NOMO-1 treated with DMSO at 0.1 percent for 48 hours (cell line): ENCODE measurements around the gene ECT2.
"Not testable (repeated sequence)": the region's sequence is repeated elsewhere in the genome, so short reads cannot be mapped to it uniquely, and the experiment has no call there.

Experiments
- DNase-seq: peaks from one replicate; lab custom pipeline; 2025; ENCODE audit not compliant: unreplicated experiment; lab: John Stamatoyannopoulos, UW

Gene ECT2

GRCh38 chr3:172808969-172809546, 58.5 kb downstream of the ECT2 start:
- DNase-seq: peak; percentile 14

- no peak for DNase-seq
These were observed 60.6 kb downstream of the ECT2 start for GRCh38 chr3:172811099-172811498.

- DNase-seq: no peak
These were observed 62.9 kb downstream of the ECT2 start for GRCh38 chr3:172813462-172813861.

GRCh38 chr3:172814738-172815137, 64.2 kb downstream of the ECT2 start:
- DNase-seq: no peak

GRCh38 chr3:172815857-172816256, 65.3 kb downstream of the ECT2 start:
- no peak for DNase-seq

- no peak for DNase-seq
These were observed 65.8 kb downstream of the ECT2 start for GRCh38 chr3:172816281-172816680.

- no peak for DNase-seq
These were observed 66.4 kb downstream of the ECT2 start for GRCh38 chr3:172816968-172817367.

- no peak for DNase-seq
These were observed 70.0 kb downstream of the ECT2 start for GRCh38 chr3:172820492-172820891.

- DNase-seq: no peak
These were observed 73.7 kb downstream of the ECT2 start for GRCh38 chr3:172824229-172824628.

- not testable (repeated sequence) for DNase-seq
These were observed 76.7 kb downstream of the ECT2 start for GRCh38 chr3:172827231-172827630.

- DNase-seq: no peak
These were observed 82.5 kb downstream of the ECT2 start for GRCh38 chr3:172832983-172833382.

GRCh38 chr3:172836390-172836997, 86.0 kb downstream of the ECT2 start:
- DNase-seq: peak; percentile 46

GRCh38 chr3:172839679-172840078, 89.2 kb downstream of the ECT2 start:
- no peak for DNase-seq

- no peak for DNase-seq
These were observed 89.9 kb downstream of the ECT2 start for GRCh38 chr3:172840463-172840862.

GRCh38 chr3:172840913-172841312, 90.4 kb downstream of the ECT2 start:
- no peak for DNase-seq

GRCh38 chr3:172844428-172844827, 93.9 kb downstream of the ECT2 start:
- DNase-seq: no peak

- peak; percentile 79 for DNase-seq
These were observed 95.6 kb downstream of the ECT2 start for GRCh38 chr3:172846103-172846561.

GRCh38 chr3:172846706-172847105, 96.2 kb downstream of the ECT2 start:
- DNase-seq: no peak

- DNase-seq: no peak
These were observed 96.8 kb downstream of the ECT2 start for GRCh38 chr3:172847292-172847691.

GRCh38 chr3:172848910-172849309, 98.4 kb downstream of the ECT2 start:
- no peak for DNase-seq

- no peak for DNase-seq
These were observed 102.5 kb downstream of the ECT2 start for GRCh38 chr3:172853005-172853404.

GRCh38 chr3:172853921-172854666, 103.6 kb downstream of the ECT2 start:
- DNase-seq: no peak
